Suppressor macrophage (primary cell): ENCODE results near the gene SMIM8.
A peak's percentile ranks its signal among the peaks of the same experiment; 100 is the strongest.
"Not testable (repeated sequence)": the region's sequence is repeated elsewhere in the genome, so short reads cannot be mapped to it uniquely, and the experiment has no call there.

Source experiments
- DNase-seq, 4 experiments: peaks; one replicate each; pipeline ENCODE4 v3.0.0-alpha.2; 2020 to 2022
- total RNA-seq, 17 experiments: gene quantifications; one replicate each; lab custom pipeline; 2026; ENCODE audit warnings: mixed read lengths in 6 of 17, inconsistent platforms in 3 of 17; lab: John Stamatoyannopoulos, UW

Gene SMIM8, protein sequence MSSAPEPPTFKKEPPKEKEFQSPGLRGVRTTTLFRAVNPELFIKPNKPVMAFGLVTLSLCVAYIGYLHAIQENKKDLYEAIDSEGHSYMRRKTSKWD
- total RNA-seq: 1.8 to 11.1 (median 6.7) reads per million in 17 experiments

- peak; percentile 83 to 94 (median 90) for DNase-seq
Measured at GRCh38 chr6:87322304-87323212, at the start of gene SMIM8. TSS of gene SMIM8 (plus strand) at chr6:87322588. CDS start at chr6:87337032, 14,444 bp downstream.

GRCh38 chr6:87274660-87275274 is 47.6 kb upstream of the SMIM8 start:
- no peak for DNase-seq

- DNase-seq: no peak
Measured at GRCh38 chr6:87276624-87277023, 45.8 kb upstream of the SMIM8 start.

DNA sequence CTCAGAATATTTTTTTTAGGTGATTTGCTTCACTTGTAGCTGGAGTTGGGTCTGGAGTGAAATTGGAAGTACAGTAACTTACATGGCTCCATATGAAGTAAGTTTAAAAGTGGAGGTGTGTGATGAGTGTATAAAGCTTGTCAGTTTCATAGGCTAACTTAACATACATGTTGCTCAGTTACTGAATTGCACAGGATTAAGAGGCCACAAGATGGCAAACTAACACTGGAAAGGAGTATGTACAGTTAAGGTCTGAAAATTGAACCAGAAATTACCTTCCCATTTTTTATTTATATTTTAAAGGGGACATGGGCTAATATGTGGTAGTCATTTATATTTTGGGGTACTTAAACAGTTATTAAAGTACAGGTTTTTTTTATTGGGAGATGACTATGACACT is 45.3 kb upstream of the SMIM8 start:
- peak in 1 of 4 experiments; percentile 5 for DNase-seq

- no peak for DNase-seq
Measured at GRCh38 chr6:87279196-87279595, 43.2 kb upstream of the SMIM8 start.

GRCh38 chr6:87281426-87281825 is 41.0 kb upstream of the SMIM8 start:
- DNase-seq: no peak

DNA sequence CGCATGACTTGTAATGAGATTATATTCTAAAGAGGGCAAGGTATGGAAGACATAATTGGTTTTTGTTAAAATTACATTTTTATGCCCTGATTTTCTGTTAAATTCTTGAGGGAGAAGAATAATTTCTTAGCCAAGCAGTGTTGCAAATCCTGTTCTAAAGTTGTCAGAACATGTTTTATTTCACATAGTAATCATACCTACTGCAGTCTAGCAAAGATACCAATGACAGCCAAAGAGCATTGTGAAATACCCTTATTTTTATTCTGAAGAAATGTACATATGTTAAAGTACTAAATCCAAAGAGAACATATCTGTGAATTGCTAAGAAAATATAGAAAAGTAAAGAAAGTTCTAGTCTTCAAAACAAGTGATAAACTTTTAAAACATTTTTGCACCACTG is 39.6 kb upstream of the SMIM8 start:
- DNase-seq: no peak

DNA sequence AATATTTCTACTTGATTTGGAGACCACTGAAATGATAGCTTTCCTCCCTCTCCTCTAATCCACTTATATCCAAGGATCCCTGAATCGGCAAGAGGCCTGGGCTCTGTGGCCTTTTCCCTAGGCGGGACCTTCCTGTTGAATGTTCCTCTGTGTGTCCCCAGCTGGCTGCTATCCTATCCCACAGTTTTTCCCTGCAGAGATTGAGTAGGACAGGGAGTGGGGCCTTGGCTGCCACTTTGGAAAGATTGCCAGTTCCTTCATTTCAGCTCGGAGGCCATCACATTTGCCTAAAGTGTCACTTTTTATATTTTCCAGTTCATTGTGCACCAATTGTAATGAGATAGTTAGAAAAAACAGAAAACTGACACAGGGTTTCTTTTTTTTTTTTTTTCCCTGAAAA is 38.9 kb upstream of the SMIM8 start:
- DNase-seq: no peak

- DNase-seq: no peak
Measured at GRCh38 chr6:87287251-87287650, 35.1 kb upstream of the SMIM8 start.

DNA sequence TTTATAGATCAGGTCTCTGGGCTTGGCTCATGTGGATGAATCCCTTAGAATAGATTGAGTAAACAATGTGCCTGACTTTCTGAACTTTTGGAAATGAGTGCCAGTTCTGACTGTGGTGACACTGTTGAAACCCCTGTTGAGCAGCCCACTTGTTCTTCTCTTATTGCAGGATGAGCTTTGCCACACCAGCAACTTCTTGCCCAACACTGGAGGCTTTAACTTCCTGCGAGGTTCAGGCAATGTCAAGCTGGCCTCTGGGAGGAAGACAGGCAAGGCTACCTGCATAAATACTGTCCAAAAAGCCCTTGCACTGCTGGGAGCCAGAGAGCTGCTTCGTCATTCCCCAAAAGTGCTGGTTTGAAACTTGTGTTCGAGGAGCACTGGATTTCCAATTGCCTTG is 32.8 kb upstream of the SMIM8 start:
- peak in 3 of 4 experiments; percentile 10 to 20 (median 11) for DNase-seq

- no peak for DNase-seq
Measured at GRCh38 chr6:87291883-87292282, 30.5 kb upstream of the SMIM8 start.

- DNase-seq: no peak
Measured at GRCh38 chr6:87293526-87293925, 28.9 kb upstream of the SMIM8 start.

DNA sequence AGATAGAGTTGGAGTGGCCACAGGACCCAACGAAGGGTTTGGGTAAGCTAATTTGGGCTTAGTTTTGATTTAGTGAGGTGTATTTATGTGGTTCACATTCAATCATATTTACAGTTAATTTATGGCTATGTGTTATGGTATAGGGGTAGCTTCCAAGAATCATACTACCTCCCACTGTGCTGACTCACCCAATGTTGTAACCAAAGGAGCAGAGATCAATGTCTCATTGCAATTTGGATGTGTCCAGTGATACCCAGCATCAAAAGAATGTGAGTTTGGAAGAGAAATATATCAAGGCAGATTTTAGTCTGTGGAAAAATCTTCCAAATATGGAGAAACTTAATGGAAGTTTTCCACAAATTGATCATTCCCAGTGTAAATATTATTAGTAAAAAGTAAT is 25.3 kb upstream of the SMIM8 start:
- DNase-seq: no peak

DNA sequence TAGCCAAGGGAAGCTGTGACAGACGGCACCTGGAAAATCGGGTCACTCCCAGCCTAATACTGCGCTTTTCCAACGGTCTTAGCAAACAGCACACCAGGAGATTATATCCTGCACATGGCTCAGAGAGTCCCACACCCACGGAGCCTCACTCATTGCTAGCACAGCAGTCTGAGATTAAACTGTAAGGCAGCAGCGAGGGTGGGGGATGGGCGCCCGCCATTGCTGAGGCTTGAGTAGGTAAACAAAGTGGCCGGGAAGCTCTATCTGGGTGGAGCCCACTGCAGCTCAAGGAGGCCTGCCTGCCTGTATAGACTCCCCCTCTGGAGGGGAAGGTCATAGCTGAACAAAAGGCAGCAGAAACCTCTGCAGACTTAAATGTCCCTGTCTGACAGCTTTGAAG is 21.1 kb upstream of the SMIM8 start:
- DNase-seq: not testable (repeated sequence)

- no peak for DNase-seq
Measured at GRCh38 chr6:87308970-87309369, 13.4 kb upstream of the SMIM8 start.

DNA sequence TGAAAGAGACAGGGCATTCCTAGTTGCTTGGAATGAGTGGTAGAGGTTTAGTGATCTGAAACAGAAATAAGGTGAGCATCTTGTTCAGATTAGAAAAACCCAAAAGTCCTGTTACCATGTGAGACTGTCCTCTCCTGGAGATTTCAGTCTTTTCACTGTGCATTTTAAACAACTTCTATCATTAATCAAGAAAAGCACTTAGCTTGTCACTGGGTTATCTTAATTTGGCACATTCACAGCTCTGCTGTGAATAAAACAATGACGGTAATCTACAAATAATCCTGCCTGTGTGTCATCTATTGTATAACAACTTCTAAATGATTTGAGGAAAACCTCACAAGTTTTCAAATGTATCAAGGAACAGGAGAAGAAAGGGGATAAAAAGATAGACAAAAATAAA is 9.5 kb upstream of the SMIM8 start:
- DNase-seq: no peak

DNA sequence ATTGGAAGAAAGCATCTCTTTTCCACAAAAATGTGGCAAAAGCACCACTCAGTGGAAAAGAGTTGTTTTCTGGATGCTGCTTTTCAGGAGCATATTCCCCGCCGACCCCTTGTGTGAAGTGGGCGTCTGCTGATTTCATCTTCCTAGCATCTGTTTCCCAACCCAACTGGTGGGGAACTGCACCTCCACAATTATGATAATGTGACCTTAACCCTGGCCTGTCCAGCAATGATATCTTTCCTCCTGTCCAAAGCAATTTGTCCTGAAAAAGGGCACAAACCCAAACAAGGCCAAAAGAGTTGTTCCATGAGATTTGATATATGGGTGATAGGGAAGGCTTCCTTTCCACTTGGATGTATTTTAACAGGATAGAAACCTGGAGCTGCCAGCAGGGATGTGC is 7.3 kb upstream of the SMIM8 start:
- peak in 1 of 4 experiments; percentile 10 for DNase-seq

- no peak for DNase-seq
Measured at GRCh38 chr6:87319271-87319987, 3.0 kb upstream of the SMIM8 start.

DNA sequence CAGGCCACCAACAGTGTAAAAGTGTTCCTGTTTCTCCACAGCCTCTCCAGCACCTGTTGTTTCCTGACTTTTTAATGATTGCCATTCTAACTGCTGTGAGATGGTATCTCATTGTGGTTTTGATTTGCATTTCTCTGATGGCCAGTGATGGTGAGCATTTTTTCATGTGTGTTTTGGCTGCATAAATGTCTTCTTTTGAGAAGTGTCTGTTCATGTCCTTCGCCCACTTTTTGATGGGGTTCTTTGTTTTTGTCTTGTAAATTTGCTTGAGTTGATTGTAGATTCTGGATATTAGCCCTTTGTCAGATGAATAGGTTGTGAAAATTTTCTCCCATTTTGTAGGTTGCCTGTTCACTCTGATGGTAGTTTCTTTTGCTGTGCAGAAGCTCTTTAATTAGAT is 1.5 kb downstream of the SMIM8 start:
- not testable (repeated sequence) for DNase-seq

DNA sequence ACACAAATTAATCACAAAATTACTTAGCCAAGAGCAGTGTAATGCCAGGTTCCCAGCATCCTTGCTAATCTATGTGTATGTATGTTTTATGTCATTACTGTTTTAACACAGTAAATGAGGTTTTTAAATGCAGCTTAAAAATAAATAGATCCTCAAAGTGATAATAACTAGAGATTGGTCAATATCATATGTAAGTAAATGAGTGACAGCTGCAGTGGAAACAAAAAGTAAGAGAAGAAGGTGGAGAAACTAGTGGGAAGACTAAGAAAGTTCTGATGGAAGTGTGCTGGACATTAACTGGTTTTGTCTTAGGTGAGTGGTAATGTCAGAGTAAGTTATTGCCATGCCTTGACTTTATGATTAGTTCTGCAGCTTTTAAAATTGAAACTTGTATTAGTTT is 8.6 kb downstream of the SMIM8 start:
- no peak for DNase-seq

- no peak for DNase-seq
Measured at GRCh38 chr6:87333033-87333432, 10.6 kb downstream of the SMIM8 start.

- DNase-seq: peak in 3 of 4 experiments; percentile 3 to 31 (median 4)
Measured at GRCh38 chr6:87333591-87334181, 11.3 kb downstream of the SMIM8 start.

DNA sequence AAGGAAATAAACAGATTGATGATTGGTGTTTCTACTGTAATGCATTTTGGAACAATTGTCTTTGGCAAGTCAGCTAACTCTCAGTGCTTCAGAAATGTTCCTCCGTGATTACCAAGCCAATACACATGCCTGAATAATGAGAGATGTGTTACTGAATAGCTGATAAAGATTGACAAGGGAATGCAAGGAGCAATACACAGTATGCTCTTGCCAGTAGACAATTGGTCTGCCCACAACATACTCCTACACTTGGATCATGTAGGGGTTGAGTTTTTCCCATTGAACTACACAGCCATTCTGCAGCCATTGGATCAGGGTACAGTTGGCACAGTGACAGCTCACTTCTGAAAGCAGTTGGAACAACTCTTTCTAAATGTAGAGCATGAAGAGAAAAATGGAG is 12.3 kb downstream of the SMIM8 start:
- DNase-seq: no peak
